Adrenal gland (tissue), 12 donors: ENCODE results near the gene SNCG. TPM values are rescaled to one million over a fixed set of nuclear protein-coding genes. Genes with fewer than 3 reads are reported as not detected.

ENCODE experiments used
- DNase-seq, 7 donors: peaks; one replicate each; pipeline ENCODE4 v3.0.0-alpha.2; 2019 to 2020
- H3K27ac ChIP-seq, 5 donors: fragments of 200-600 bp; sonication (generic) in 4 of 5; 1 replicate in 3 of 5; 2 replicates in 2 of 5; pipeline versions ENCODE4 v1.5.1 to v1.8.0; 2016 to 2020; ENCODE audit warnings: mild to moderate bottlenecking in 1 of 5
- H3K27me3 ChIP-seq: fragments of 200-600 bp; 2 replicates; pipeline ENCODE4 v1.8.0; 2021
- H3K36me3 ChIP-seq, 2 donors: fragments of 200-600 bp; replicated peaks in 1 of 2; 1 replicate in 1 of 2; 2 replicates in 1 of 2; pipeline versions ENCODE4 v1.5.1 to v1.8.0; 2018 to 2022
- H3K4me1 ChIP-seq, 2 donors: fragments of 200-600 bp; replicated peaks in 1 of 2; 1 replicate in 1 of 2; 2 replicates in 1 of 2; pipeline versions ENCODE4 v1.5.1 to v1.8.0; 2018 to 2021
- H3K4me3 ChIP-seq, 4 donors: fragments of 200-600 bp; sonication (generic) in 3 of 4; one replicate each; pipeline ENCODE4 v1.5.1; 2016 to 2018
- H3K9me3 ChIP-seq, 3 donors: fragments of 200-600 bp; sonication (generic) in 1 of 3; replicated peaks in 1 of 3; 1 replicate in 2 of 3; 2 replicates in 1 of 3; pipeline versions ENCODE4 v1.5.1 to v1.8.0; 2016 to 2021
- POLR2A ChIP-seq, 2 donors: fragments of 450-650 bp; IDR thresholded peaks; one replicate each; pipeline ENCODE4 v1.6.1; 2017; ENCODE audit warnings: antibody characterized with exemption in 2 of 2, mild to moderate bottlenecking in 2 of 2, moderate library complexity in 1 of 2
- WGBS, 4 donors: extraction: QIAGEN DNeasy Blood & Tissue Kit in 2 of 4; methylation state at CpG; one replicate each; pipeline versions ENCODE4 v1.1.5 to v1.1.7; 2013 to 2017; 5-methylcytosine and 5-hydroxymethylcytosine counted together
- intact Hi-C, 2 donors: fragments of 100-400 bp; cut with DNase I; formaldehyde crosslinking; loops; one replicate each; pipeline versions ENCODE4 v1.14.1 to v1.15.0; 2022 to 2023
- polyA plus RNA-seq, 3 donors: library from polyadenylated mRNA; stranded (reverse); fragments of 200-250 nt in 2 of 3; fragments of 350-450 nt in 1 of 3; fragmentation: Illumina TruSeq in 1 of 3; extraction: RNeasy Lipid Tissue Mini Kit (QIAGEN cat#74804) in 1 of 3; gene quantifications; one replicate each; pipeline ENCODE4 v1.2.3, GENCODE V29; 2013 to 2014
- total RNA-seq, 9 donors: library from RNA; depleted of rRNA in 4 of 9; stranded (reverse); fragments of >200 nt in 4 of 9; fragments of 120-200 nt in 1 of 9; fragmentation: NEBNext Ultra II Directional in 1 of 9; extraction: Animal tissue kit (Norgen Biotek cat#: 25700) in 1 of 9; gene quantifications; one replicate each; pipeline versions ENCODE4 v1.1.0 to v1.2.4, GENCODE V29; 2013 to 2023
- TF ChIP-seq, protein P1 (sequence below), 6 experiments: fragments of 450-650 bp in 4 of 6; fragments of 200-600 bp in 2 of 6; sonication (generic) in 1 of 6; IDR thresholded peaks; 1 replicate in 5 of 6; 2 replicates in 1 of 6; pipeline versions ENCODE4 v1.5.1 to v1.8.0; 2016 to 2021; ENCODE audit warnings: antibody characterized with exemption in 6 of 6, mild to moderate bottlenecking in 2 of 6, moderate library complexity in 1 of 6
- donor health status: healthy with polysubstance abuse.
- donor health status: Bipolar disorder and iron deficiency.
- donor health status: DM: yes; HTN: yes; CAD: no.
- donor health status: DM: no; HTN: no; CAD: no.
- donor health status: DM: no; HTN: no; CAD: no.
- donor health status: DM: yes; HTN: yes; CAD: no.

Gene SNCG
- total and polyA plus RNA-seq, 12 donors = 176 to 1,580 (median 448) TPM

DNA sequence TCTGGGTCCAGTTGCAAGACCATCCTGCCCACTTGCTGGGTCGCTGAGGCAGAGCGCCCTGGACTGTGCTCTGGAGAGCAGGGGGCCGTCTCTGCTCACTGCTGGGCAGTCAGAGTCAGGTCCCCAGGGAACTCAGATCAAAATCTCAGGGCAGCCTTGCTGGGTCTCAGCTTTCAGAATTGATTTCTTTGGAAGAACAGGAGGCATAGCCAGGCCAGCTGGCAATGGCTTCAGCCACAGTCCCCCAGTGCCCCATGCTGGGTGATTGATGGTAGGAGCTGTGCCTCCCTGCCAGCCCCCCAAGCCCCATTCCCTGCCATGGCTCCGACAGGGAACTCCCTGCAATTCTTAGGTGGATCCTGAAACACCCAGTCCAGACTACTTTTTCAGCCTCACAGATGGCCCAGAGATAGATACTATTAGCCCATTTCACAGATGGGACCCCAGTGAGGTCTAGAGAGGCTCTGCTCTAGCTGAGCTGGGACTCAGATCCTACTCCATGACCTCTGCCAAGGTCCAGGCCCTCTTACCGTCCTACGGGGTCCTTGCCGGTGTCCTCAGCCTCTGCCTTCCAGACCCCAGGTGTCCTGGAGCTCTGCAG, 1.5 kb upstream of the SNCG start:
- peaks cover 52 to 65% of the 10 kb centered on the region in 2 donors for H3K4me1 ChIP-seq
- no peak for TF ChIP-seq POLR2A (IDR thresholded peaks at IDR 0.05)
- TF ChIP-seq, protein P1, sequence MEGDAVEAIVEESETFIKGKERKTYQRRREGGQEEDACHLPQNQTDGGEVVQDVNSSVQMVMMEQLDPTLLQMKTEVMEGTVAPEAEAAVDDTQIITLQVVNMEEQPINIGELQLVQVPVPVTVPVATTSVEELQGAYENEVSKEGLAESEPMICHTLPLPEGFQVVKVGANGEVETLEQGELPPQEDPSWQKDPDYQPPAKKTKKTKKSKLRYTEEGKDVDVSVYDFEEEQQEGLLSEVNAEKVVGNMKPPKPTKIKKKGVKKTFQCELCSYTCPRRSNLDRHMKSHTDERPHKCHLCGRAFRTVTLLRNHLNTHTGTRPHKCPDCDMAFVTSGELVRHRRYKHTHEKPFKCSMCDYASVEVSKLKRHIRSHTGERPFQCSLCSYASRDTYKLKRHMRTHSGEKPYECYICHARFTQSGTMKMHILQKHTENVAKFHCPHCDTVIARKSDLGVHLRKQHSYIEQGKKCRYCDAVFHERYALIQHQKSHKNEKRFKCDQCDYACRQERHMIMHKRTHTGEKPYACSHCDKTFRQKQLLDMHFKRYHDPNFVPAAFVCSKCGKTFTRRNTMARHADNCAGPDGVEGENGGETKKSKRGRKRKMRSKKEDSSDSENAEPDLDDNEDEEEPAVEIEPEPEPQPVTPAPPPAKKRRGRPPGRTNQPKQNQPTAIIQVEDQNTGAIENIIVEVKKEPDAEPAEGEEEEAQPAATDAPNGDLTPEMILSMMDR (IDR thresholded peaks at IDR 0.05) = no peak
- DNase-seq = no peak

DNA sequence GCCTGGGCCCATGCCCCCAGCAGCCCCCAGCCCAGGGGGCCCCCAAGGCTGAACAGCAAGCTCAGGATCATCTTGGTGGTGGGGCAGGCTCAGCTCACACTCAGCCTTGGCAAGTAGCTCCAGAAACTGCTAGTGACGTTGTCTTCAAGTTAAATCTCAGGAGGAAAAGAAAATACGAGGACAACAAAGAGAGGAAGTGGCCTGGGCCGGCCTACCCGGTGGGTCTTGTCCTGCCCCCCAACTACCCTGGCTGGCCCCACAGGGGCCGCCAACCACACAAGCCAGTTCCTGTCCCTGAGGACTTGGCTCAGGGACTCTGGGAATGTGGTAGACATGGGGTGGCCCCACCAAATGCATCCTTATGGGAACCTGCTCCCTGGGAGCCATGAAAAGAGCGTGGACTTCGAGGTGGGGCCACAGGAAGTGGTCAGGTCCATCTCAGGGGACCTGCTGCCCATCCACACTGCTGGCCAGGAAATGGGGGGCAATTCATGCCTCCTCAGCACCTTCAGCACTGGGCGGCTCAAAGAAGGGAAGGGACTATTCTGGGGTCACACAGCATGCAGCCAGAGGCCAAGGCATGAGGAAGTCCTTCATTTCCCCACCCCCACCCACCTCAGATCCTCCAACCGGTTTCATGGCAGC, 806 bp upstream of the SNCG start, which contains the start of gene MMRN2:
MMRN2 (minus strand) TSS at position 145 of the 645 bp plus-strand sequence; CDS start at position 71, 74 bp downstream.
- Histone ChIP-seq H3K4me3 (peak within 1 kb of the TSS in 2 of 4 donors; percentile 22 to 57), H3K36me3 (no peaks in the 10 kb centered on the region), H3K4me1 (peaks cover 52 to 65% of the 10 kb centered on the region in 2 donors), H3K27me3 (no peaks in the 10 kb centered on the region), H3K27ac (peak within 1 kb of the TSS in 4 of 5 donors; percentile 24 to 94 (median 92)), H3K9me3 (no peaks in the 10 kb centered on the region)
- 65 to 80% (median 67%) methylated on average over 7 to 9 of the region's 9 CpGs for WGBS, 4 donors
- intact Hi-C loops = no loop called here
- TF ChIP-seq, protein P1 (IDR thresholded peaks at IDR 0.05) = no peak
- no peak for TF ChIP-seq POLR2A (IDR thresholded peaks at IDR 0.05)
- peak in 4 of 7 donors; percentile 21 to 61 (median 34) for DNase-seq

More for the DNA sequence above, 1.5 kb upstream of the SNCG start:
- peak overlapping the region in 1 of 4 donors; percentile 33 for H3K4me3 ChIP-seq
- 68 to 81% (median 75%) methylated on average over 4 to 7 of the region's 7 CpGs for WGBS, 4 donors
- H3K36me3 ChIP-seq = no peaks in the 10 kb centered on the region
- H3K27ac ChIP-seq = peak overlapping the region in 4 of 5 donors; percentile 24 to 94 (median 86)
- no peaks in the 10 kb centered on the region for H3K9me3 ChIP-seq
- intact Hi-C loops = no loop called here
- no peaks in the 10 kb centered on the region for H3K27me3 ChIP-seq

DNA sequence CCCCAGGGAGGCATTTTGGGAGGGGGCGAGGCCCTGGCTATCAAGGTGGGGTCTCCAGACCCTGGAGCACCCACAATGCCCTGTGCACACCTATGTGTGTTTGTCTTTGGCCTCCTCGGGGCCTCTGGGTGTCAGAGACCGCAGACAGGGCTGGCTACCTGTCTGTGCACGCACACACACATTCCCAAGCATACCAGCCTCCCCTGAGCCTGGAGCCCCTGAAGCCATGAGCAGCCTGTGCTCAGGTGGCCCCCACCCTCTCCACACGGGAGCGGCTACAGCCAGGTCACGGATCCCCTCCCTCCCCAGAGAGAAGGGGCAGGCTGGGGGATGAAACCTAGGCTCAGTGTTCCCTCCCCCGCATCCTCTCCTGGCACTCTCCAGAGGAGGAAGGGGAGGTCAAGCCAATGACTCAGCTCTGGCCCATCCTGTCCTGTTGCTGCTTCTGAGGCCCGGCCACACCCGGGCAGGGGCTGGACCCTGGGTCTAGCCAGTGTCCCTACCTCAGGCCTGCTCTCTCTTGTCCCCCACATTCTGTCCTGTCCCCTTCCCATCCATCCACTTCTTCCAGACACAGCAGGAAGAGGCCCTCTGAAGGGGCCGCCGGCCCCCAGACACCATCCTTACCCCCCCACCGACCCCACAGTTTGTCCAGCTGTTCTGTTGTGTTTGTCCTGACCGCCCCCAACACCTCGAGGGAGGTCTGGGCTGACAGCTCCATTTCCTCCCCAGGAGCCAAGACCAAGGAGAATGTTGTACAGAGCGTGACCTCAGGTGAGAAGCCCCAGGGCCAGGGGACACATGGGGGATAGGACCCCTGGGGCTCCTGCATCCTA, 720 bp downstream of the SNCG start:
- no peaks in the 10 kb centered on the region for H3K9me3 ChIP-seq
- TF ChIP-seq, protein P1 (IDR thresholded peaks at IDR 0.05) = no peak
- peak in 1 of 2 donors; percentile 31 for TF ChIP-seq POLR2A (IDR thresholded peaks at IDR 0.05)
- intact Hi-C loops = no loop called here
- H3K27me3 ChIP-seq = no peaks in the 10 kb centered on the region
- H3K4me1 ChIP-seq = peaks cover 46 to 56% of the 10 kb centered on the region in 2 donors
- H3K4me3 ChIP-seq = peak overlapping the region in 2 of 4 donors; percentile 22 to 57
- WGBS, 4 donors = 25 to 33% (median 30%) methylated on average over 8 to 16 of the region's 16 CpGs
- H3K36me3 ChIP-seq = no peaks in the 10 kb centered on the region
- DNase-seq = peak; percentile 71 to 87 (median 84)
- peak overlapping the region; percentile 34 to 94 (median 79) for H3K27ac ChIP-seq

DNA sequence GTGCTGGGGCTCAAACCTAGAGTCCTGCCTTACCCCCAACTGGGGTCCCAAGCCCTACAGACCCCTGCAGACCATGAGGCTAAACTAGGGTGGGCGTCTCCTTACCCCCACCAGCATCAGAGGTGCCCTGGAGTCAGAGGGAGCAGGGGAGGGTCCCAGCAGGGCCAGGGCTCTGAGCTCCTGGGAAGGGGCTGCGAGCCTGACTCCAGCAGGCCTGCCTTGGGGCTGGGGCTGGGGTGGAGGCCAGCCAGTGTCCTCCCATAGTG, 1.3 kb downstream of the SNCG start:
- H3K4me1 ChIP-seq = peaks cover 41 to 50% of the 10 kb centered on the region in 2 donors
- H3K9me3 ChIP-seq = no peaks in the 10 kb centered on the region
- peak in 1 of 7 donors; percentile 18 for DNase-seq
- TF ChIP-seq, protein P1 (IDR thresholded peaks at IDR 0.05) = no peak
- no peak for TF ChIP-seq POLR2A (IDR thresholded peaks at IDR 0.05)
- 86 to 90% methylated on average over 2 of the region's 2 CpGs; no CpG with 5 or more reads in 2 of the 4 donors for WGBS, 4 donors
- intact Hi-C loops = no loop called here
- H3K4me3 ChIP-seq = peak overlapping the region in 1 of 4 donors; percentile 57
- no peaks in the 10 kb centered on the region for H3K27me3 ChIP-seq
- no peaks in the 10 kb centered on the region for H3K36me3 ChIP-seq
- peak overlapping the region; percentile 24 to 94 (median 79) for H3K27ac ChIP-seq
